HL-60 (cell line): ENCODE measurements around the gene NUDT14.

ENCODE experiments used
- DNase-seq, 2 experiments: peaks; one replicate each; pipeline ENCODE4 v3.0.0-alpha.2; 2010 to 2020; ENCODE audit warnings: low read depth in 1 of 2, low spot score in 1 of 2
- H3K27ac ChIP-seq: fragments of 250-450 bp; sonication (Bioruptor Pico); replicated peaks from 2 replicates; pipeline ENCODE4 v1.5.1; 2020; ENCODE audit warnings: mild to moderate bottlenecking, moderate library complexity
- H3K27me3 ChIP-seq: fragments of 250-450 bp; sonication (Bioruptor Pico); 2 replicates; pipeline ENCODE4 v1.5.1; 2021; ENCODE audit warnings: mild to moderate bottlenecking, moderate library complexity; ENCODE audit not compliant: insufficient read depth, poor library complexity, severe bottlenecking
- H3K4me3 ChIP-seq: replicated peaks from 2 replicates; pipeline ENCODE4 v1.5.1; 2011; ENCODE audit warnings: mild to moderate bottlenecking, control low read depth, low read length; ENCODE audit not compliant: insufficient read depth
- CTCF ChIP-seq: IDR thresholded peaks from one replicate; pipeline ENCODE4 v1.5.1; 2011; ENCODE audit warnings: low read length, control low read depth, inconsistent platforms; ENCODE audit not compliant: insufficient read depth
- GABPA ChIP-seq: IDR thresholded peaks from 2 replicates; pipeline ENCODE4 v1.6.1; 2012; ENCODE audit warnings: low read depth
- POLR2AphosphoS5 ChIP-seq: IDR thresholded peaks from 2 replicates; pipeline ENCODE4 v1.6.1; 2012; ENCODE audit warnings: low read depth
- SPI1 ChIP-seq: IDR thresholded peaks from 2 replicates; pipeline ENCODE4 v1.6.1; 2012; ENCODE audit warnings: low read depth, mild to moderate bottlenecking, borderline replicate concordance
- TF ChIP-seq, protein P1 (sequence below): IDR thresholded peaks from 2 replicates; pipeline ENCODE4 v1.6.1; 2012; ENCODE audit warnings: low read depth; ENCODE audit not compliant: insufficient replicate concordance

The NUDT14 gene

GRCh38 chr14:105227346-105227745, 46.2 kb upstream of the NUDT14 start:
- no peak for TF ChIP-seq SPI1
- TF ChIP-seq GABPA = no peak
- TF ChIP-seq POLR2AphosphoS5 = no peak
- no peak for TF ChIP-seq CTCF
- TF ChIP-seq, protein P1, sequence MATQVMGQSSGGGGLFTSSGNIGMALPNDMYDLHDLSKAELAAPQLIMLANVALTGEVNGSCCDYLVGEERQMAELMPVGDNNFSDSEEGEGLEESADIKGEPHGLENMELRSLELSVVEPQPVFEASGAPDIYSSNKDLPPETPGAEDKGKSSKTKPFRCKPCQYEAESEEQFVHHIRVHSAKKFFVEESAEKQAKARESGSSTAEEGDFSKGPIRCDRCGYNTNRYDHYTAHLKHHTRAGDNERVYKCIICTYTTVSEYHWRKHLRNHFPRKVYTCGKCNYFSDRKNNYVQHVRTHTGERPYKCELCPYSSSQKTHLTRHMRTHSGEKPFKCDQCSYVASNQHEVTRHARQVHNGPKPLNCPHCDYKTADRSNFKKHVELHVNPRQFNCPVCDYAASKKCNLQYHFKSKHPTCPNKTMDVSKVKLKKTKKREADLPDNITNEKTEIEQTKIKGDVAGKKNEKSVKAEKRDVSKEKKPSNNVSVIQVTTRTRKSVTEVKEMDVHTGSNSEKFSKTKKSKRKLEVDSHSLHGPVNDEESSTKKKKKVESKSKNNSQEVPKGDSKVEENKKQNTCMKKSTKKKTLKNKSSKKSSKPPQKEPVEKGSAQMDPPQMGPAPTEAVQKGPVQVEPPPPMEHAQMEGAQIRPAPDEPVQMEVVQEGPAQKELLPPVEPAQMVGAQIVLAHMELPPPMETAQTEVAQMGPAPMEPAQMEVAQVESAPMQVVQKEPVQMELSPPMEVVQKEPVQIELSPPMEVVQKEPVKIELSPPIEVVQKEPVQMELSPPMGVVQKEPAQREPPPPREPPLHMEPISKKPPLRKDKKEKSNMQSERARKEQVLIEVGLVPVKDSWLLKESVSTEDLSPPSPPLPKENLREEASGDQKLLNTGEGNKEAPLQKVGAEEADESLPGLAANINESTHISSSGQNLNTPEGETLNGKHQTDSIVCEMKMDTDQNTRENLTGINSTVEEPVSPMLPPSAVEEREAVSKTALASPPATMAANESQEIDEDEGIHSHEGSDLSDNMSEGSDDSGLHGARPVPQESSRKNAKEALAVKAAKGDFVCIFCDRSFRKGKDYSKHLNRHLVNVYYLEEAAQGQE = no peak
- H3K4me3 ChIP-seq = no peak overlapping the region
- no peaks in the 10 kb centered on the region for H3K27me3 ChIP-seq
- no peak overlapping the region for H3K27ac ChIP-seq
- DNase-seq = no peak

DNA sequence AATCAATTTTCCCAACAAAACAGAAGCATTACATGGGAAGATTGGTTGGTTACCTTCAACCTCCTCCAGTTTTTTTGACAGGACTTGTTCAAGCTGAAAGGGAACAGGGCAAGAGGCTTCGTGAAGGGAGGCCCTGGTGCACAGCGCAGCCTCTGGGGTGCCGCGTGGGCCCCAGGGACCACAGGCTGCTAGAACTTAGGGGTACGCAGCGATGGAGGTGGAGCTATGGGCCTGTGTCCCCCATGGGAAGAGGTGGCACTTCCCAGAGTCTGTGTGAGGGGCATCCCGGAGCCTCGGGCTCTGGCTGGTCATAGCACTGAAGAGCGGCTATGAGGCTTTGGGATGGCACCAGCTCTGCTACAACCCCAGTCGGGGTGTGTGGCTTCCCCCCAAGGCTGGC, 45.1 kb upstream of the NUDT14 start:
- Histone ChIP-seq H3K27ac (no peak overlapping the region), H3K27me3 (no peaks in the 10 kb centered on the region), H3K4me3 (no peak overlapping the region)
- TF ChIP-seq, protein P1 = no peak
- no peak for TF ChIP-seq CTCF
- no peak for DNase-seq

- no peaks in the 10 kb centered on the region for H3K27me3 ChIP-seq
- TF ChIP-seq, protein P1 = no peak
- TF ChIP-seq CTCF (no peak), GABPA (no peak)
- no peak overlapping the region for H3K27ac ChIP-seq
- DNase-seq = no peak
- no peak overlapping the region for H3K4me3 ChIP-seq
Observed at GRCh38 chr14:105224845-105225570, 43.9 kb upstream of the NUDT14 start.
